IPS-18c (cell line): ENCODE measurements around the gene GSG1.

ENCODE experiments used
- H3K4me3 ChIP-seq: 2 replicates; pipeline ENCODE4 v1.7.0; 2013; ENCODE audit warnings: low read depth, mild to moderate bottlenecking, low read length, moderate library complexity; ENCODE audit not compliant: insufficient read depth
- H3K9me3 ChIP-seq: one replicate; pipeline ENCODE4 v1.6.1; 2013; ENCODE audit warnings: mild to moderate bottlenecking, low read length, moderate library complexity; ENCODE audit not compliant: control insufficient read depth, insufficient read depth

Gene GSG1

GRCh38 chr12:13125996-13126395, 22.5 kb upstream of the GSG1 start:
- no peak overlapping the region for H3K4me3 ChIP-seq
- peaks cover 2% of the 10 kb centered on the region for H3K9me3 ChIP-seq

GRCh38 chr12:13124656-13125505, 21.4 kb upstream of the GSG1 start:
- H3K9me3 ChIP-seq: peaks cover 2% of the 10 kb centered on the region
- no peak overlapping the region for H3K4me3 ChIP-seq

- no peak overlapping the region for H3K4me3 ChIP-seq
- peaks cover 2% of the 10 kb centered on the region for H3K9me3 ChIP-seq
These were observed 18.1 kb upstream of the GSG1 start for GRCh38 chr12:13121568-13121967.

- Histone ChIP-seq H3K9me3 (peaks cover 2% of the 10 kb centered on the region), H3K4me3 (no peak overlapping the region)
These were observed 16.9 kb upstream of the GSG1 start for GRCh38 chr12:13120413-13120812.

GRCh38 chr12:13119826-13120225, 16.4 kb upstream of the GSG1 start:
- Histone ChIP-seq H3K4me3 (no peak overlapping the region), H3K9me3 (peaks cover 2% of the 10 kb centered on the region)

GRCh38 chr12:13117029-13117428, 13.6 kb upstream of the GSG1 start:
- no peak overlapping the region for H3K4me3 ChIP-seq
- no peaks in the 10 kb centered on the region for H3K9me3 ChIP-seq

GRCh38 chr12:13116259-13116658, 12.8 kb upstream of the GSG1 start:
- Histone ChIP-seq H3K9me3 (no peaks in the 10 kb centered on the region), H3K4me3 (no peak overlapping the region)

- no peaks in the 10 kb centered on the region for H3K9me3 ChIP-seq
- H3K4me3 ChIP-seq: no peak overlapping the region
These were observed 11.0 kb upstream of the GSG1 start for GRCh38 chr12:13114251-13115052.

- Histone ChIP-seq H3K9me3 (peaks cover 4% of the 10 kb centered on the region), H3K4me3 (no peak overlapping the region)
These were observed 9.5 kb upstream of the GSG1 start for GRCh38 chr12:13112968-13113367.

- Histone ChIP-seq H3K9me3 (peaks cover 4% of the 10 kb centered on the region), H3K4me3 (no peak overlapping the region)
These were observed 3.2 kb upstream of the GSG1 start for GRCh38 chr12:13106666-13107065.

GRCh38 chr12:13105781-13106180, 2.3 kb upstream of the GSG1 start:
- H3K9me3 ChIP-seq: peaks cover 4% of the 10 kb centered on the region
- H3K4me3 ChIP-seq: no peak overlapping the region

GRCh38 chr12:13104409-13104808, 942 bp upstream of the GSG1 start:
- H3K9me3 ChIP-seq: peaks cover 4% of the 10 kb centered on the region
- H3K4me3 ChIP-seq: no peak overlapping the region

GRCh38 chr12:13102461-13103195, 839 bp downstream of the GSG1 start:
- Histone ChIP-seq H3K4me3 (no peak overlapping the region; the same call in 1 of the 2 replicates), H3K9me3 (no peaks in the 10 kb centered on the region)

- H3K9me3 ChIP-seq: no peaks in the 10 kb centered on the region
- peak overlapping the region; percentile 84 for H3K4me3 ChIP-seq
These were observed 1.6 kb downstream of the GSG1 start for GRCh38 chr12:13101821-13102375.

- no peaks in the 10 kb centered on the region for H3K9me3 ChIP-seq
- H3K4me3 ChIP-seq: peak overlapping the region; percentile 84
These were observed 2.3 kb downstream of the GSG1 start for GRCh38 chr12:13100882-13101769.

- Histone ChIP-seq H3K9me3 (no peaks in the 10 kb centered on the region), H3K4me3 (peak overlapping the region; percentile 46)
These were observed 2.9 kb downstream of the GSG1 start for GRCh38 chr12:13100605-13100881.
